Fibroblast of pulmonary artery (primary cell): ENCODE results near the gene SSBP4.

Experiments used
- DNase-seq: peaks from one replicate; pipeline ENCODE4 v3.0.0-alpha.2; 2010; ENCODE audit warnings: low read depth
- H3K4me3 ChIP-seq: replicated peaks from 2 replicates; pipeline ENCODE4 v1.5.1; 2011; ENCODE audit warnings: low read depth, mild to moderate bottlenecking, control low read depth, low read length, moderate library complexity
- CTCF ChIP-seq: IDR thresholded peaks from 2 replicates; pipeline ENCODE4 v1.5.1; 2011; ENCODE audit warnings: mild to moderate bottlenecking, control low read depth, low read length, inconsistent platforms; ENCODE audit errors: missing control alignments

SSBP4 gene

GRCh38 chr19:18443406-18443805 lies 24.2 kb downstream of the SSBP4 start:
- no peak for TF ChIP-seq CTCF
- no peak for DNase-seq
- H3K4me3 ChIP-seq = no peak overlapping the region

GRCh38 chr19:18443831-18444230 lies 24.6 kb downstream of the SSBP4 start:
- DNase-seq = no peak
- TF ChIP-seq CTCF = no peak
- no peak overlapping the region for H3K4me3 ChIP-seq

- no peak for TF ChIP-seq CTCF
- no peak for DNase-seq
These were observed 25.3 kb downstream of the SSBP4 start for GRCh38 chr19:18444513-18444912.

GRCh38 chr19:18445262-18445948 lies 26.2 kb downstream of the SSBP4 start:
- TF ChIP-seq CTCF = no peak
- no peak overlapping the region for H3K4me3 ChIP-seq
- DNase-seq = no peak

More at GRCh38 chr19:18444513-18444912, 25.3 kb downstream of the SSBP4 start:
- no peak overlapping the region for H3K4me3 ChIP-seq

- no peak for DNase-seq
- no peak overlapping the region for H3K4me3 ChIP-seq
These were observed 27.1 kb downstream of the SSBP4 start for GRCh38 chr19:18446145-18446810.

GRCh38 chr19:18446811-18447359 lies 27.7 kb downstream of the SSBP4 start:
- no peak overlapping the region for H3K4me3 ChIP-seq
- TF ChIP-seq CTCF = no peak
- DNase-seq = no peak

More at GRCh38 chr19:18446145-18446810, 27.1 kb downstream of the SSBP4 start:
- no peak for TF ChIP-seq CTCF
